Measurements from ENCODE around the gene MMP7.
A peak's percentile ranks its signal among the peaks of the same experiment; 100 is the strongest.

The MMP7 gene

DNA sequence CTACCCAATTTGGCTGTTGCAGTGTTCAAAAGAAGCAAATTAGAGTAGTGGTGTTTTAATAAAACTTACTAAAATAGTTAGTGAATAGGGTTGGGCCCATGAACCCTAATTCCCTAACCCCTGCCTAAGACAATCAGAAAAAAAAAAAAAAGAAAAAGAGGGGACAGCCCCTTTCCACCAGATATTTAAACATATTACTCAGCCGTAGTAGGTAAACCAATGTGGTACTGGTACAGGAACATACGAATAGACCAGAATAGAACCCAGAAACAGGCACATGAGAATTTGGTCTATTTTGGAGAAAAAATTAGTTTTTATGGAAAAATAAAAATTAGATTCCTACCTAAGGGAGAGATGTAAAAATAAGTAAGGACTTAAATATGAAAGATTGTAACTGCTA is 38.6 kb downstream of the MMP7 start:
- no peak for DNase-seq

DNA sequence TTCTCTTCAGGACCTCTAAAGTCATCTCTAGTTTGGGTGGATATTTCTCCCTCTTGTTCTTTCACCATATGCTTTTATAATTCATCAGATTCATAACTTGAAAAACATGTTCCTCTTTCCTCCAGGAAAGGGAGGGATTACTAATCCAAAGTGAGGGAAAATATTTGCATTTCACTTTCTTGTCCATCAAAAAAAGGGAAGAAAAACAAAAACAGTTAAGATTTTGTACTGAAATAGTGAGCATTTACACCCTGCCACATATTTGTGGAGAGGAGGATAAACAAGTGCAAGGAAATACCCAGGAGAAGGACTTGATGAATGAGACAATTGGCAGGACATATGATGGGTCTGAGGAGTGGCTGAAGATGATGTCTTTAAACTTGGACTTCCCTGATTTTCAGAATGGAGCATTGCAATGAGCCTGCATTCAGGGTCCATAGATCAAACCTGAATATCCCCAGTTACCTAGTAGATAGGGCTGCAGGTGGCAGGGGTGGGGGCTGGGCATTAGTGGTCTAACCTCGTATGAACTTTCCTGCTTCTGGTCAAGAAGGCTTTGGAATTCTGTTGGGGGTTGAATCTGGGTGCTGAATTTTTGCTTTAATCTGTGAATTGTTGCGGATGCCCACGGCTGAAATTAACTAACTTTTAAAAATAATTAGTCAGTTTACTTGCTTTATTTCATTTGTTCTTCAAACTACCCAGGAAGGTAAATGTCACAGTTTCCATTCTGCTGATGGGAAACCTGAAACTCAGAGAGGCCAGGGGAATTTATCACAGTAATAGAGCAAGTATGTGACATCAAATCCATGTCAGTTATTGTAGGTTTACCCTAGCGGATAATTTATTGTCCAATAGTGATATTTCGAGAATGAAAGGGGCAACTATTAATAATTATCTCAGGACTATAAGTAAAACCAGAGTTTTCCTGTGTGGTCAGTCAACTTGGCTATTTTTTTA is 41.1 kb downstream of the MMP7 start:
- no peak for DNase-seq

DNA sequence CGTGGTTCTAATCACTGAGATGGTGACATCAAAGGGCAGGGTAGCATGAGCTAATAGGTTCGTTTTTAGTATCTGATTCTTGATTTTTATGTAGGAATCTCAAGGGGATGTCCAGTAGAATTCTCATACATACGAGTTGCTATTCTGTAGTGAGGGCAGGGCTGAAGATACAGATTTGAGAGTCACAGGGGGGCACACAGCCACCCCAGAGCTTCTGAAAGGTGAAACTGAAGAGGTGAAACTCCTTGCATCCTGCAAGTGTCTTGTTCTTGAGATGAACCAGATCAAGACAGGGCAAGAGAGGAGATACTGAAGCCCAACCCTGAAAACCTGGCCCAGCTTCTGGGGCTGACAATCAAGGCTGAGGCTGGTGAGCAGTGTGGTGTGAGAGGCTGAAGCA is 42.3 kb downstream of the MMP7 start:
- no peak for DNase-seq

DNA sequence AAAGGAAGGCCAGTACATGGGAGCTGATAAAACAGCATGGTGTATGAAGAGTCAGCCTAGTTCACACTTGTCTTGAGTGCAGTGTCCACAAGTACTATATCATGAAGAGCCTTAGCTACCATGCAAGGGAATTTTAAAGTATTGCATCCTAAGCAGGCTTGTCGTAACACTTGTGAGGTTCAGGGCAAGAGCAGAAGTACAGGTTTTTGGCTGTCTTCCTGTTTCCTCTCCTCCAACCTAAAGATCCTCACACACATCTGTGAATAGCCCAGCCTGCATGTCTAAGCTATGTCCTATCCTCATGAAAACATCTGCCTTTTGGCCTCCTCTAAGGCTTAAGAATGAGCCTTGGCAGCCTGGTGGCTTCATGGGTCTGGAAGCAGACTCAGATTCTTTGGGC is 43.3 kb downstream of the MMP7 start:
- no peak for DNase-seq

DNA sequence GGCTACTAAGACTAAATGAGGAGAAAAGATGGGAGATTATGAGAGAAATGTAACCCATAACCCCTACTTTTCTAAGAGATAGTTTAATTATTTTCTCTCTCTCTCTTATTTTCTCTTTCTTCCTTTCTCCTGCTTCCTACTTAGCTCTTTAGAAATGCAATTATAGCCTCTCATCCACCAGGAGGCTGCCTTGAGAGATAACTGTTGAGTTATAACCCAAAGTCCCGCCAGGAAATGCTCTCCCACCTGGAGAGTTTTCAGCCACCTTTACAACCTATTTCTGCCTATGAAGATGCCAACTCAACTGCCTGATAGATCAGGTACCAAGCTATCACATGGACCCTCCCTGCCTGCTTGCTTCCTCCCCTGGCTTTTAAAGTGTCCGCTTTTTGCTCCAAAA is 44.0 kb downstream of the MMP7 start:
- DNase-seq: no peak

DNA sequence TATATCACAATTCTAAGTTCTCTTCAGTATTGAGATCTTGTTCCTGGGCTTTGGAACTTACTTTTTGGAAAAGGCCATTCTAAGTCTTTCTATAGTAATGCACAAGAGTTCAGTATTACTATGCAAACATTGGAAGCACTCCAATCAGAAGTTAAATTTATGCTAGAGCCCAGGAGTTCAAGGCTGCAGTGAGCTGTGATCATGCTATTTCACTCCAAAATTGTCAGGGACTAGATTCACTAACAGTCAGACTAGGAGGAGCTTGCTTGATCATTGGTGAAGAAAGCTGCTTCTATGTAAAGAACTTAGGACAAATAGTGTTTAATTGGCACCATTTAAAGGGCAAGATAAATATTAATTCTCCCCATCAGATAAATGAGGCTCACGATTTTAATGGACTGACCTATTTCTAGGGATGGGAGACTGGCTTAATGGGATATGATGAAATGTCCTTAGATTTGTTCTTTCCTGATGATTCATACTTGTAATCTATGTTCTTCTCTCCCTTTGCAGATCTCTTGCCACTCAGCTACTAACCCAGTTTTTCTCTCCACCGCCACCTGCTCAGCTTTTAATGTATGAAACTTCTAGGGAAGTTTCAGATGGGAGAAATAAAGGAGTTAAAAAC is 45.3 kb downstream of the MMP7 start:
- DNase-seq: no peak

DNA sequence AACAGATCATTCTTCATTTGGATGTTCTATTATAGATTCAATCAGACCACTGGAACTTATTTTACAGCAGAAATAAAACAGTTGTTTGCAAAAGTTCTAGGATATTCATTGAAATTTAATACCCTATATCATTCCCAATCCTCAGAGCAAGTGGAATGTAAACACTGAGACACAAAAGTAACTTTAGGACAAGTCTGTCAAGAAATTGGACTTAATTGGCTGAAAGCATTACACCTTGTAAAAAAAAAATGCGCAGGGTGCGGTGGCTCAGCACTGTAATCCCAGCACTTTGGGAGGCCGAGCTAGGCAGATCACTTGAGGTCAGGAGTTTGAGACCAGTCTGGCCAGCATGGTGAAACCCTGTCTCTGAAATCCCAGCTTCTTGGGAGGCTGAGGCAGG is 48.1 kb downstream of the MMP7 start:
- DNase-seq: no peak

DNA sequence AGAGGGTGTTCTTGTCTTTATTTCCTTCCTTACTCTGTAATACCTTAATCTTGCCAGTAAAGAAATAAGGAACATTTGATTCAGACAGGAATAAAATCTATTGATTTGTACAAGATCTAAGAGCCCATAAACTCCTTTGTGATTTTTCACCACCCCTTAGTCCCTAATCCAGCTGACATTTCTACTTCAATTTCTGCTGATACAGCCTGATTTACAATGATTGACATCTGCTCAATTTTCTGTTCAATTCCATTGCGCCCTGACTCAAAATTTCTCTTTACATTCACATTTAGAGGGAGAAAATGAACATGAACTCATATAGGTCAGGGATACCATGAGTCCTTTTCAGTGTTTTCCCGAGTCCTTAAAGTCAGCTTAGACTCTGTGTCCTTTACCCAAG is 50.8 kb downstream of the MMP7 start:
- no peak for DNase-seq

DNA sequence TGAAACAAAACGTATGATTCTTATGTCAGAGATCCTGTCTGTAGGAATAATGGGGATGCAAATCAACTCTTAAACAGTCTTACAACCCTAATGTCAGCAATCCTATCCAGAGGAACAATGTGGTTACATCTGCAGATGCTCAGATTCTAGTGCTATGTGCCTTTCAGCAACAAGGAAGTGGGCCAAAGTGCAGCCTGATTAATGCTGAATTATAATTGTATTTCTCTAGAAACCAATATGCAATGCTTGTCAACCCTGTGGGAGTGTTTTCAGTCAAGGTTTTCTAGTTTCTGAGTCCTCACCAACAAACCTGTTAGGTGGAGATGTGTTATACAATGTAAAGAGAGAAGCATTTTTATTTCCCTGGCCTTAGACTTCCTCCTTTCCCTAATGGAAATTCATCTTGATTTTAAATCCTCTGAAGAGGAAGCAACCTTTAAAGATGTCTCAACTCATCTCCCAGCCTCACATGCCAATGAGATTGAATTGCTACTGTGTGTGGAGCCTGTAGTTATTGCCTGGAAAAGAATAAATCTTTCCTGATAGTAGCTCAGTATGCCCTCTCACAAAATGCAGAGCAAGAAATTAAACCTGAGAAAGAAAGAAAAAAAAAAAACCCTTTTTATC is 51.8 kb downstream of the MMP7 start:
- DNase-seq: no peak

DNA sequence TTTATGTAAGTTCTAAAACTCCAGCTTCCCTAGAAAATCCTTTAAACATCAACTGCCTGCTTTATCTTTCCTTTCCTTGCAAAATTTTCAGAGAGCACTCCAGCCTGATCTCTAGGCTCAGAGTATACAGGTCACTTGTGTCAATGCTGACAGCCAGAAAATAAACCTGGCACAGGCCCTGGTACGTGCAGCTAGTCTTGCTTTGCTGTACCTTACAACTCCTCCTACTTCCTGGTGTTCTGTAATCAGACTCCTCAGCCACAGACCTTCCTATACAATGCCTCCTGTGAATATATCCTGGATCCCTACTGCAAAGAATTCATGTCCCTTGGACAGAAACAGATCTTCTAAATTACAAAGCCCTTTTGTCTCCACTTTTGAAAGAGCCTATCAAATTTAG is 53.7 kb downstream of the MMP7 start:
- DNase-seq: peak in 1 of 2 donors; percentile 6

DNA sequence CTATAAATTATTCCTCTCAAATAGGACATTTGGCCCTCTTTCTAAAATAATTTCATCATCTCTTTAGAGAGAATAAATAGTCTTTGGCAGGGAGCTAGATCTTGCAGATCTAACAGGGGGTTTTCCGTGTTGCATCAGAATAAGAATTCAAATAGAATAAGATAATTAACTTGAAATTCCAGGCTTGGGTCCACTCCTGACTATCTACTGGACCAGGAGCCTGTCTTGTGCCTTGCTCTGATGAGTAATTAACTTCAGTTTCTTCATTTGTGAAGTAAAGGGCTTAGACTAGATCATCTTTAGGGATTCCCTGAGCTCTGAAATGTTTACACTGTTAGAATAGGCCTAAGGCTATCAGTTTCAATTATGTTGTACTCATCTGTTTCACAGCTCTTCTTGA is 54.5 kb downstream of the MMP7 start:
- DNase-seq: no peak

DNA sequence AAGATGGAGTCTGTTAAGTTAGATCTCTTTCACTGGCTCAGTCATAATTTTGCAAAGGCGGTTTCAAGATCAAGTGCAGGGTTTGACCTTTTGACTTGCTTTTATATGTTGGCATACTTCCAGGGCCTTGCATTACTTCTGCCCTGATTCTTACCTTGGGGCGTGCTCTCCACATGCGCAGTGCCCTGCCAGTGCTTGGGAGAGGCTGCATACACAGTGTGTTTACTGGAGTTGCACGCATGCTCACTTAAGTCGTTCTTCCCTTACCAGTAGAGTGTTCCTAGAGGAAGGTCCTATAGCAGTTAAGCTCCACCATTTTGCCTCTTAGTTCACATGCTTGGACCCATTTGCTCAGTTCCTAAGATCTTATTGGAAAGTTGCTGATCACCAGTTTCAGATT is 57.0 kb downstream of the MMP7 start:
- no peak for DNase-seq

DNA sequence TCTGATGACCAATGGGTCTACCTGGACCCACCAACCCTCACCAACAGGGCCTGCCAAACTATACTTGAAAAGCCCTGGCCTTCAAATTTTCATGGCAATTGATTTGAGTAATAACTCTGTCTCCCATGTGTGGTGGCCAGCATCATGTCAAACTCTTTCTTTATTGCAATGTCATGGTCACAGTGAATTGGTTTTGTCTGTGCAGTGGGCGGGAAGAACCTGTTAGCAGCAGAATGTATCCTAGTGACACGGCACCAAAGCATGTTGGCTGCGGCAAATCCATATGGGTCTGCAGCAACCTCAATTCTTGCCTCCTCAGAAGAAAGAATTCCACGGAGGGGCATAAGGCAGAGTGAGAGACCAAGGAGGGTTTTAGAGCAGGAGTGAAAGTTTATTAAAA is 58.4 kb downstream of the MMP7 start:
- no peak for DNase-seq

DNA sequence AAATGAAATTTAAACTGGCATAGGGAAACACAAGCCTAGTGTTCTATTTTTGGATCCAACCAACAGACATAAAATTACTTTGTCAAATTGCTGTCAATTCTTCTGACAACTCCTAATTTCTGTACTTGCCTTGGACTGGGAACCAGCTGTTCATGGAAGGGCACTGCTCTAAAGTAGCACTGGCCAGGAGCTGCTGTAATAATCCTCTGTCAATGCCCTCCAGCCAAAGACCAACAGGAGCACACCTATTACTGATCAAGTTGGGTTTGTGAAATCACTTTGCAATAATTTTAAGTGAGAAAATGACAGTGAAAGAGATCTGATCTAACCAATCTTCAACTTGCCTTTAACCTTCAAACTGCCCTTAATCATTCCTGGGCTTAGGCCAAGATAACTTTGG is 59.1 kb downstream of the MMP7 start:
- no peak for DNase-seq

Measured in activated CD4-positive, alpha-beta T cell treated with anti-CD3 and anti-CD28 coated beads for 4 hours (primary cell).